SK-N-SH (cell line): ENCODE data around the gene OR7C2. TPM values are rescaled to one million over a fixed set of nuclear protein-coding genes. Genes with fewer than 3 reads are reported as not detected.

Experiments
- CTCF ChIA-PET: fragments of 300-600, 350-600 bp; formaldehyde crosslinking; extraction: SDS; loops from one replicate; lab custom pipeline; 2021; lab: Yijun Ruan, JAX
- POLR2A ChIA-PET: fragments of 350-600 bp; sonication (Branson Sonifier 250); formaldehyde crosslinking; extraction: SDS; loops from one replicate; lab custom pipeline; 2020; ENCODE audit warnings: antibody characterized with exemption, inconsistent platforms; lab: Yijun Ruan, JAX
- DNase-seq: peaks from one replicate; pipeline ENCODE4 v3.0.0; 2012
- H2AFZ ChIP-seq: fragments of 200-600 bp; sonication (generic); 2 replicates; pipeline ENCODE4 v1.8.1; 2016; ENCODE audit warnings: antibody characterized with exemption, mild to moderate bottlenecking, low read depth
- H3F3A ChIP-seq: fragments of 200-600 bp; sonication (generic); replicated peaks from 2 replicates; pipeline ENCODE3; 2016; ENCODE audit warnings: antibody characterized with exemption, mild to moderate bottlenecking; ENCODE audit not compliant: insufficient read depth
- H3K27ac ChIP-seq, 2 experiments: fragments of 200-500 bp in 1 of 2; fragments of 200-600 bp in 1 of 2; sonication (Bioruptor generic) in 1 of 2; sonication (generic), shearing (Covaris generic) in 1 of 2; 2 replicates each; pipeline versions ENCODE4 v1.5.1 to v1.6.1; 2014 to 2016; ENCODE audit warnings: low read depth in 2 of 2, inconsistent platforms in 1 of 2, low read length in 1 of 2, mild to moderate bottlenecking in 1 of 2, mixed read lengths in 1 of 2
- H3K27me3 ChIP-seq: fragments of 200-600 bp; sonication (generic), shearing (Covaris generic); 2 replicates; pipeline ENCODE4 v1.6.1; 2016; ENCODE audit warnings: mixed run types; ENCODE audit not compliant: insufficient read depth
- H3K36me3 ChIP-seq, 2 experiments: fragments of 200-500 bp in 1 of 2; fragments of 200-600 bp in 1 of 2; sonication (Bioruptor generic) in 1 of 2; sonication (generic) in 1 of 2; replicated peaks in 1 of 2; 2 replicates each; pipeline versions ENCODE3 to v1.5.1; 2014 to 2016; ENCODE audit warnings: low read length in 1 of 2, mild to moderate bottlenecking in 1 of 2; ENCODE audit not compliant: insufficient read depth in 2 of 2, control insufficient read depth in 1 of 2
- H3K4me1 ChIP-seq, 2 experiments: fragments of 200-500 bp in 1 of 2; fragments of 200-600 bp in 1 of 2; sonication (Bioruptor generic) in 1 of 2; sonication (generic), shearing (Covaris generic) in 1 of 2; 2 replicates each; pipeline versions ENCODE4 v1.5.1 to v1.6.1; 2014 to 2016; ENCODE audit warnings: low read depth in 1 of 2, low read length in 1 of 2, mixed run types in 1 of 2; ENCODE audit not compliant: insufficient read depth in 2 of 2, control insufficient read depth in 1 of 2
- H3K4me2 ChIP-seq: fragments of 200-600 bp; sonication (generic), shearing (Covaris generic); 2 replicates; pipeline ENCODE4 v1.6.1; 2017; ENCODE audit warnings: mixed run types
- H3K4me3 ChIP-seq, 2 experiments: fragments of 200-500 bp in 1 of 2; fragments of 200-600 bp in 1 of 2; sonication (Bioruptor generic) in 1 of 2; sonication (generic), shearing (Covaris generic) in 1 of 2; 2 replicates each; pipeline versions ENCODE4 v1.5.1 to v1.8.1; 2014 to 2016; ENCODE audit warnings: low read depth in 2 of 2, inconsistent platforms in 1 of 2, low read length in 1 of 2, mild to moderate bottlenecking in 1 of 2, mixed read lengths in 1 of 2, moderate library complexity in 1 of 2
- H3K79me2 ChIP-seq: fragments of 200-600 bp; sonication (generic); 2 replicates; pipeline ENCODE4 v1.8.1; 2017; ENCODE audit warnings: mild to moderate bottlenecking; ENCODE audit not compliant: insufficient read depth
- H3K9ac ChIP-seq: fragments of 200-600 bp; sonication (generic); 2 replicates; pipeline ENCODE4 v1.6.1; 2017; ENCODE audit warnings: mixed run types
- H3K9me2 ChIP-seq: fragments of 200-600 bp; sonication (generic); 2 replicates; pipeline ENCODE4 v1.6.1; 2017; ENCODE audit warnings: mixed run types
- H3K9me3 ChIP-seq: fragments of 200-600 bp; sonication (generic); 2 replicates; pipeline ENCODE4 v1.6.1; 2017; ENCODE audit warnings: mixed run types, mild to moderate bottlenecking, moderate library complexity
- H4K20me1 ChIP-seq: fragments of 200-600 bp; sonication (generic); 2 replicates; pipeline ENCODE4 v1.6.1; 2017; ENCODE audit warnings: mild to moderate bottlenecking, mixed run types; ENCODE audit not compliant: insufficient read depth
- CHD2 ChIP-seq: fragments of 150-350 bp; IDR thresholded peaks from 2 replicates; pipeline ENCODE4 v1.6.1; 2018; ENCODE audit warnings: low read length; ENCODE audit not compliant: partially characterized antibody
- ELF1 ChIP-seq: IDR thresholded peaks from 2 replicates; pipeline ENCODE4 v1.4.0; 2012
- FOSL2 ChIP-seq: IDR thresholded peaks from 2 replicates; pipeline ENCODE4 v1.4.0; 2012; ENCODE audit warnings: low read depth, mild to moderate bottlenecking, moderate library complexity, borderline replicate concordance
- GABPA ChIP-seq: IDR thresholded peaks from 2 replicates; pipeline ENCODE4 v1.4.0; 2012; ENCODE audit warnings: low read depth, mild to moderate bottlenecking
- GATA2 ChIP-seq: sonication (generic); formaldehyde crosslinking; IDR thresholded peaks from 2 replicates; pipeline ENCODE4 v1.5.0; 2020; ENCODE audit warnings: mild to moderate bottlenecking, missing genetic modification reagents
- MXI1 ChIP-seq: IDR thresholded peaks from 2 replicates; pipeline ENCODE4 v1.6.1; 2012; ENCODE audit warnings: mild to moderate bottlenecking, low read depth, low read length, improper control_type of control experiment
- NFIC ChIP-seq: IDR thresholded peaks from 2 replicates; pipeline ENCODE4 v1.4.0; 2012; ENCODE audit warnings: borderline replicate concordance
- WGBS: methylation state at CpG from one replicate; pipeline ENCODE4 v1.1.6; 2017; ENCODE audit warnings: low lambda C conversion rate; 5-methylcytosine and 5-hydroxymethylcytosine counted together
- polyA plus RNA-seq, 3 experiments: library from polyadenylated mRNA; depleted of rRNA; stranded (reverse); fragments of >200 nt; gene quantifications; 2 replicates each; pipeline ENCODE4 v1.2.3, GENCODE V29; 2012
- TF ChIP-seq, protein P1 (sequence below): IDR thresholded peaks from 2 replicates; pipeline ENCODE4; 2012
- TF ChIP-seq, protein P2 (sequence below): fragments of 150-350 bp; IDR thresholded peaks from 2 replicates; pipeline ENCODE4 v1.6.1; 2017; ENCODE audit warnings: antibody characterized with exemption, low read length, low read depth, borderline replicate concordance
- TF ChIP-seq, protein P3 (sequence below): IDR thresholded peaks from 2 replicates; pipeline ENCODE4 v1.4.0; 2012; ENCODE audit warnings: low read depth, borderline replicate concordance
- TF ChIP-seq, protein P4 (sequence below): fragments of 200-600 bp; sonication (generic); IDR thresholded peaks from 2 replicates; pipeline ENCODE4 v1.6.1; 2017; ENCODE audit warnings: antibody characterized with exemption, mild to moderate bottlenecking, moderate library complexity

OR7C2 gene
- polyA plus RNA-seq, 1 of the 3 experiments (the other 2 are of a cell fraction) = not detected

DNA sequence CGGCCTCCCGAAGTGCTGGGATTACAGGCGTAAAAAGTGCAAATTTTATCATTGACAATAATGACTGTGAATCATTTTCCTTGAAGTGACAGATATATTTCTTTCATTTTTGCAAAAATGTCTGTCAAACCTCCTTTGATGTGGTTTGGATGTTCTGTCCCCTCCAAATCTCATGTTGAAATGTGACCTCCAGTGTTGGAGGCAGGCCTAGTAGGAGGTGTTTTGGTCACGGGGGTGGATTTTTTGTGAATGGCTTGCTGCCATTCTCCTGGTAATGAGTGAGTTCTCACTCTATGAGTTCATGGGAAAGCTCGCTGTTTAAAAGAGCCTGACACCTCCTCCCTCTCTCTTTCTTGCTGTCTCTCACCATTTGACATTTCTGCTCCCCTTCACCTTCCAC is 43.8 kb downstream of the OR7C2 start:
- no peaks in the 10 kb centered on the region for H3K9me3 ChIP-seq
- TF ChIP-seq GATA2 (CRISPR knock-in tag) (no peak), MXI1 (no peak), NFIC (no peak), GABPA (no peak), ELF1 (no peak), FOSL2 (no peak), CHD2 (no peak)
- TF ChIP-seq, protein P1, sequence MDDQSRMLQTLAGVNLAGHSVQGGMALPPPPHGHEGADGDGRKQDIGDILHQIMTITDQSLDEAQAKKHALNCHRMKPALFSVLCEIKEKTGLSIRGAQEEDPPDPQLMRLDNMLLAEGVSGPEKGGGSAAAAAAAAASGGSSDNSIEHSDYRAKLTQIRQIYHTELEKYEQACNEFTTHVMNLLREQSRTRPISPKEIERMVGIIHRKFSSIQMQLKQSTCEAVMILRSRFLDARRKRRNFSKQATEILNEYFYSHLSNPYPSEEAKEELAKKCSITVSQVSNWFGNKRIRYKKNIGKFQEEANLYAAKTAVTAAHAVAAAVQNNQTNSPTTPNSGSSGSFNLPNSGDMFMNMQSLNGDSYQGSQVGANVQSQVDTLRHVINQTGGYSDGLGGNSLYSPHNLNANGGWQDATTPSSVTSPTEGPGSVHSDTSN = no peak
- TF ChIP-seq, protein P2, sequence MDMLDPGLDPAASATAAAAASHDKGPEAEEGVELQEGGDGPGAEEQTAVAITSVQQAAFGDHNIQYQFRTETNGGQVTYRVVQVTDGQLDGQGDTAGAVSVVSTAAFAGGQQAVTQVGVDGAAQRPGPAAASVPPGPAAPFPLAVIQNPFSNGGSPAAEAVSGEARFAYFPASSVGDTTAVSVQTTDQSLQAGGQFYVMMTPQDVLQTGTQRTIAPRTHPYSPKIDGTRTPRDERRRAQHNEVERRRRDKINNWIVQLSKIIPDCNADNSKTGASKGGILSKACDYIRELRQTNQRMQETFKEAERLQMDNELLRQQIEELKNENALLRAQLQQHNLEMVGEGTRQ = no peak
- TF ChIP-seq, protein P3, sequence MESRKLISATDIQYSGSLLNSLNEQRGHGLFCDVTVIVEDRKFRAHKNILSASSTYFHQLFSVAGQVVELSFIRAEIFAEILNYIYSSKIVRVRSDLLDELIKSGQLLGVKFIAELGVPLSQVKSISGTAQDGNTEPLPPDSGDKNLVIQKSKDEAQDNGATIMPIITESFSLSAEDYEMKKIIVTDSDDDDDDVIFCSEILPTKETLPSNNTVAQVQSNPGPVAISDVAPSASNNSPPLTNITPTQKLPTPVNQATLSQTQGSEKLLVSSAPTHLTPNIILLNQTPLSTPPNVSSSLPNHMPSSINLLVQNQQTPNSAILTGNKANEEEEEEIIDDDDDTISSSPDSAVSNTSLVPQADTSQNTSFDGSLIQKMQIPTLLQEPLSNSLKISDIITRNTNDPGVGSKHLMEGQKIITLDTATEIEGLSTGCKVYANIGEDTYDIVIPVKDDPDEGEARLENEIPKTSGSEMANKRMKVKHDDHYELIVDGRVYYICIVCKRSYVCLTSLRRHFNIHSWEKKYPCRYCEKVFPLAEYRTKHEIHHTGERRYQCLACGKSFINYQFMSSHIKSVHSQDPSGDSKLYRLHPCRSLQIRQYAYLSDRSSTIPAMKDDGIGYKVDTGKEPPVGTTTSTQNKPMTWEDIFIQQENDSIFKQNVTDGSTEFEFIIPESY = no peak
- TF ChIP-seq, protein P4, sequence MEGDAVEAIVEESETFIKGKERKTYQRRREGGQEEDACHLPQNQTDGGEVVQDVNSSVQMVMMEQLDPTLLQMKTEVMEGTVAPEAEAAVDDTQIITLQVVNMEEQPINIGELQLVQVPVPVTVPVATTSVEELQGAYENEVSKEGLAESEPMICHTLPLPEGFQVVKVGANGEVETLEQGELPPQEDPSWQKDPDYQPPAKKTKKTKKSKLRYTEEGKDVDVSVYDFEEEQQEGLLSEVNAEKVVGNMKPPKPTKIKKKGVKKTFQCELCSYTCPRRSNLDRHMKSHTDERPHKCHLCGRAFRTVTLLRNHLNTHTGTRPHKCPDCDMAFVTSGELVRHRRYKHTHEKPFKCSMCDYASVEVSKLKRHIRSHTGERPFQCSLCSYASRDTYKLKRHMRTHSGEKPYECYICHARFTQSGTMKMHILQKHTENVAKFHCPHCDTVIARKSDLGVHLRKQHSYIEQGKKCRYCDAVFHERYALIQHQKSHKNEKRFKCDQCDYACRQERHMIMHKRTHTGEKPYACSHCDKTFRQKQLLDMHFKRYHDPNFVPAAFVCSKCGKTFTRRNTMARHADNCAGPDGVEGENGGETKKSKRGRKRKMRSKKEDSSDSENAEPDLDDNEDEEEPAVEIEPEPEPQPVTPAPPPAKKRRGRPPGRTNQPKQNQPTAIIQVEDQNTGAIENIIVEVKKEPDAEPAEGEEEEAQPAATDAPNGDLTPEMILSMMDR = no peak
- TF ChIP-seq, all 33 proteins: peak for 0

More for the DNA sequence above, 43.8 kb downstream of the OR7C2 start:
- H3K9ac ChIP-seq = no peak overlapping the region
- H3K27me3 ChIP-seq = peaks cover 34% of the 10 kb centered on the region
- no peaks in the 10 kb centered on the region for H3K36me3 ChIP-seq
- H2AFZ ChIP-seq = no peak overlapping the region
- H3K4me1 ChIP-seq = no peaks in the 10 kb centered on the region
- 7% methylated on average over 5 of the region's 5 CpGs for WGBS
- H3K27ac ChIP-seq = no peak overlapping the region
- no peaks in the 10 kb centered on the region for H3K9me2 ChIP-seq
- no peaks in the 10 kb centered on the region for H3F3A ChIP-seq
- no peak overlapping the region for H3K4me2 ChIP-seq
- H4K20me1 ChIP-seq = no peaks in the 10 kb centered on the region
- CTCF ChIA-PET = no interaction called here
- H3K79me2 ChIP-seq = no peaks in the 10 kb centered on the region
- no peak overlapping the region for H3K4me3 ChIP-seq
- DNase-seq = no peak
- POLR2A ChIA-PET = no interaction called here

Other genes with a start within 250 kb of the OR7C2 start
- gene ADGRE2, start 162.9 kb upstream of the OR7C2 start, polyA plus RNA-seq (2012; rRNA removed) = 0.02 TPM in 1 of 2 replicates, not detected in the other
- not detected in 2 replicates for gene OR7A5, start 106.3 kb upstream of the OR7C2 start, polyA plus RNA-seq (2012; rRNA removed)
- not detected in 2 replicates for gene OR7C1, start 106.3 kb upstream of the OR7C2 start, polyA plus RNA-seq (2012; rRNA removed)
- gene OR7A10, start 92.6 kb upstream of the OR7C2 start, polyA plus RNA-seq (2012; rRNA removed) = not detected in 2 replicates
- gene OR7A17, start 55.4 kb upstream of the OR7C2 start, polyA plus RNA-seq (2012; rRNA removed) = not detected in 2 replicates
- not detected in 2 replicates for gene SLC1A6, start 38.4 kb downstream of the OR7C2 start, polyA plus RNA-seq (2012; rRNA removed)
- not detected in 2 replicates for gene CASP14, start 108.0 kb downstream of the OR7C2 start, polyA plus RNA-seq (2012; rRNA removed)
- gene OR1I1, start 140.7 kb downstream of the OR7C2 start, polyA plus RNA-seq (2012; rRNA removed) = not detected in 2 replicates
- gene SYDE1, start 165.9 kb downstream of the OR7C2 start, polyA plus RNA-seq (2012; rRNA removed) = 40.6 and 44.1 TPM in 2 replicates